Measurements from ENCODE around the gene ILRUN.

DNA sequence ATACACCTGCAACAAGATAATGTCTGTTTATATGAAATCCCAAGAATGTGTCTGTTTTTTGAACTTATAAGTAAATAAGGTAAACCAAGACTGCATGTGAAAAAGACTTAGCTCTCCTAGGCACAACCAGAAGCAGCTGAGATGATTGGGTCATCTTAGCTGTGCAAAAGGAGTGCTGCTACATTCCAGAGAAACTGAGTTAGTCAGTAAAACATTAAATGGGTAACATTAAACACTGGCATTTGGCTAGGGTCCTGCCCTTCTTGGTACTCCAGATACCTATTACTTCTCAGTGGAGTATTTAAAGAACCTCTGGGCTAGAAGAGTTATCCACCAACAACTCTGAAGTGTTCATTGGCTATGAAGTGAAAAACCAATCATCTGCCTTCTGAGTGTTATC, 47.8 kb downstream of the ILRUN start:
- TF ChIP-seq, protein P1, sequence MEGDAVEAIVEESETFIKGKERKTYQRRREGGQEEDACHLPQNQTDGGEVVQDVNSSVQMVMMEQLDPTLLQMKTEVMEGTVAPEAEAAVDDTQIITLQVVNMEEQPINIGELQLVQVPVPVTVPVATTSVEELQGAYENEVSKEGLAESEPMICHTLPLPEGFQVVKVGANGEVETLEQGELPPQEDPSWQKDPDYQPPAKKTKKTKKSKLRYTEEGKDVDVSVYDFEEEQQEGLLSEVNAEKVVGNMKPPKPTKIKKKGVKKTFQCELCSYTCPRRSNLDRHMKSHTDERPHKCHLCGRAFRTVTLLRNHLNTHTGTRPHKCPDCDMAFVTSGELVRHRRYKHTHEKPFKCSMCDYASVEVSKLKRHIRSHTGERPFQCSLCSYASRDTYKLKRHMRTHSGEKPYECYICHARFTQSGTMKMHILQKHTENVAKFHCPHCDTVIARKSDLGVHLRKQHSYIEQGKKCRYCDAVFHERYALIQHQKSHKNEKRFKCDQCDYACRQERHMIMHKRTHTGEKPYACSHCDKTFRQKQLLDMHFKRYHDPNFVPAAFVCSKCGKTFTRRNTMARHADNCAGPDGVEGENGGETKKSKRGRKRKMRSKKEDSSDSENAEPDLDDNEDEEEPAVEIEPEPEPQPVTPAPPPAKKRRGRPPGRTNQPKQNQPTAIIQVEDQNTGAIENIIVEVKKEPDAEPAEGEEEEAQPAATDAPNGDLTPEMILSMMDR (IDR thresholded peaks at IDR 0.05): no peak
- no peak for TF ChIP-seq POLR2A (IDR thresholded peaks at IDR 0.05)

All from ovary (tissue), 3 donors.